Esophagus squamous epithelium (tissue), 4 donors: ENCODE measurements around the gene DUSP28.

Experiments used
- CTCF ChIP-seq, 6 experiments: fragments of 450-650 bp in 4 of 6; fragments of 200-600 bp in 2 of 6; sonication (generic) in 2 of 6; IDR thresholded peaks; one replicate each; pipeline ENCODE4 v1.5.1; 2016 to 2019; ENCODE audit warnings: antibody characterized with exemption in 6 of 6, mild to moderate bottlenecking in 4 of 6, moderate library complexity in 4 of 6
- POLR2A ChIP-seq, 4 donors: fragments of 450-650 bp; IDR thresholded peaks; one replicate each; pipeline ENCODE4 v1.6.1; 2017; ENCODE audit warnings: antibody characterized with exemption in 4 of 4, mild to moderate bottlenecking in 4 of 4, moderate library complexity in 3 of 4

- TF ChIP-seq POLR2A (IDR thresholded peaks at IDR 0.05) (no peak), CTCF (IDR thresholded peaks at IDR 0.05) (no peak)
Observed at GRCh38 chr2:240567137-240567871, 7.1 kb downstream of the DUSP28 start.
